ENCODE results near the gene NUP88.
A peak's percentile ranks its signal among the peaks of the same experiment; 100 is the strongest.
"Not testable (repeated sequence)": the region's sequence is repeated elsewhere in the genome, so short reads cannot be mapped to it uniquely, and the experiment has no call there.

NUP88 gene

GRCh38 chr17:5431949-5432556 lies 12.6 kb upstream of the NUP88 start:
- TF ChIP-seq CTCF (IDR thresholded peaks at IDR 0.05; ENCODE audit: low read depth, low read length, missing control alignments), result no peak
- no peak for DNase-seq (ENCODE audit: extremely low read depth, low read depth)
- H3K4me3 ChIP-seq (replicated peaks; ENCODE audit: low read depth, low read length), result no peak overlapping the region

GRCh38 chr17:5431234-5431633 lies 11.8 kb upstream of the NUP88 start:
- H3K4me3 ChIP-seq (replicated peaks; ENCODE audit: low read depth, low read length); DNase-seq (ENCODE audit: extremely low read depth, low read depth): not testable (repeated sequence)

GRCh38 chr17:5430413-5430999 lies 11.0 kb upstream of the NUP88 start:
- H3K4me3 ChIP-seq (replicated peaks; ENCODE audit: low read depth, low read length), result no peak overlapping the region
- DNase-seq (ENCODE audit: extremely low read depth, low read depth), result no peak
- TF ChIP-seq CTCF (IDR thresholded peaks at IDR 0.05; ENCODE audit: low read depth, low read length, missing control alignments), result no peak

- peak; percentile 94 for DNase-seq (ENCODE audit: extremely low read depth, low read depth)
- TF ChIP-seq CTCF (IDR thresholded peaks at IDR 0.05; ENCODE audit: low read depth, low read length, missing control alignments), result no peak
- no peak overlapping the region for H3K4me3 ChIP-seq (replicated peaks; ENCODE audit: low read depth, low read length)
These were observed 9.9 kb upstream of the NUP88 start for GRCh38 chr17:5429191-5429887.

GRCh38 chr17:5425826-5426225 lies 6.4 kb upstream of the NUP88 start:
- no peak for DNase-seq (ENCODE audit: extremely low read depth, low read depth)
- H3K4me3 ChIP-seq (replicated peaks; ENCODE audit: low read depth, low read length), result no peak overlapping the region
- no peak for TF ChIP-seq CTCF (IDR thresholded peaks at IDR 0.05; ENCODE audit: low read depth, low read length, missing control alignments)

GRCh38 chr17:5424909-5425308 lies 5.4 kb upstream of the NUP88 start:
- H3K4me3 ChIP-seq (replicated peaks; ENCODE audit: low read depth, low read length), result no peak overlapping the region
- no peak for TF ChIP-seq CTCF (IDR thresholded peaks at IDR 0.05; ENCODE audit: low read depth, low read length, missing control alignments)
- no peak for DNase-seq (ENCODE audit: extremely low read depth, low read depth)

GRCh38 chr17:5422505-5422904 lies 3.0 kb upstream of the NUP88 start:
- H3K4me3 ChIP-seq (replicated peaks; ENCODE audit: low read depth, low read length), result no peak overlapping the region

More at GRCh38 chr17:5422505-5422904, 3.0 kb upstream of the NUP88 start:
- no peak for TF ChIP-seq CTCF (IDR thresholded peaks at IDR 0.05; ENCODE audit: low read depth, low read length, missing control alignments)
- DNase-seq (ENCODE audit: extremely low read depth, low read depth), result no peak

Data from HFF-Myc (cell line).